Naive B cell (primary cell): Measurements from ENCODE around the gene C11orf24. TPM values are rescaled to one million over a fixed set of nuclear protein-coding genes. Genes with fewer than 3 reads are reported as not detected.

Experiments
- ATAC-seq, 2 donors: fragments of 150-1000 bp; cut with Tn5 transposase; 2 replicates each; pipeline ENCODE4 v1.10.0; 2021; ENCODE audit warnings: low read depth in 2 of 2, mild to moderate bottlenecking in 2 of 2, moderate library complexity in 2 of 2
- DNase-seq: peaks from one replicate; pipeline ENCODE4 v3.0.0; 2022
- H3K27ac Mint-ChIP-seq, 6 donors: one replicate each; pipeline ENCODE4 v1.8.0; 2020 to 2022; ENCODE audit warnings: mild to moderate bottlenecking in 6 of 6, mixed read lengths in 6 of 6, moderate library complexity in 5 of 6, inconsistent platforms in 2 of 6
- H3K27me3 Mint-ChIP-seq, 3 donors: one replicate each; pipeline ENCODE4 v1.8.0; 2021 to 2022; ENCODE audit warnings: mixed read lengths in 3 of 3, mild to moderate bottlenecking in 1 of 3
- H3K36me3 Mint-ChIP-seq, 2 donors: one replicate each; pipeline ENCODE4 v1.8.0; 2020 to 2022; ENCODE audit warnings: mixed read lengths in 2 of 2, inconsistent platforms in 1 of 2, mild to moderate bottlenecking in 1 of 2
- H3K4me1 Mint-ChIP-seq, 3 donors: one replicate each; pipeline ENCODE4 v1.8.0; 2020 to 2022; ENCODE audit warnings: mixed read lengths in 3 of 3, inconsistent platforms in 1 of 3, mild to moderate bottlenecking in 1 of 3, moderate library complexity in 1 of 3
- H3K4me3 Mint-ChIP-seq, 8 donors: one replicate each; pipeline ENCODE4 v1.8.0; 2020 to 2022; ENCODE audit warnings: mild to moderate bottlenecking in 8 of 8, mixed read lengths in 8 of 8, moderate library complexity in 8 of 8, inconsistent platforms in 2 of 8
- H3K9me3 Mint-ChIP-seq, 7 donors: one replicate each; pipeline ENCODE4 v1.8.0; 2020 to 2022; ENCODE audit warnings: mixed read lengths in 7 of 7, mild to moderate bottlenecking in 5 of 7, inconsistent platforms in 2 of 7, moderate library complexity in 1 of 7
- polyA plus RNA-seq, 6 donors: library from polyadenylated mRNA; unstranded; fragments of 300-500 nt; fragmentation: Illumina TruSeq; gene quantifications; one replicate each; pipeline ENCODE4 v1.2.3, GENCODE V29; 2021; ENCODE audit warnings: low read depth in 6 of 6

The C11orf24 gene
- polyA plus RNA-seq, 6 donors from 2014 or later, result 22.2 to 67.0 (median 42.5) TPM

- Mint-ChIP-seq H3K4me1 (peaks cover 34 to 49% (median 42%) of the 10 kb centered on the region in 3 donors), H3K4me3 (peak overlapping the region; percentile 82 to 89 (median 87)), H3K27ac (peak overlapping the region in 4 of 6 donors; percentile 91 to 95 (median 94)), H3K36me3 (no peaks in the 10 kb centered on the region), H3K27me3 (peaks cover 0 to 9% (median 0%) of the 10 kb centered on the region in 3 donors), H3K9me3 (peaks cover 0 to 1% (median 0%) of the 10 kb centered on the region in 7 donors)
- ATAC-seq (peak; percentile 3), DNase-seq (no peak)
Measured at GRCh38 chr11:68214173-68215086, 57.3 kb downstream of the C11orf24 start.

- H3K27ac Mint-ChIP-seq, result peak overlapping the region in 4 of 6 donors; percentile 38 to 95 (median 88)
- peak; percentile 85 for DNase-seq
- peaks cover 39 to 53% (median 49%) of the 10 kb centered on the region in 3 donors for H3K4me1 Mint-ChIP-seq
- peaks cover 0 to 1% (median 0%) of the 10 kb centered on the region in 7 donors for H3K9me3 Mint-ChIP-seq
- ATAC-seq, result peak; percentile 39 to 48
- no peaks in the 10 kb centered on the region for H3K36me3 Mint-ChIP-seq
- H3K4me3 Mint-ChIP-seq, result peak overlapping the region; percentile 66 to 89 (median 87)
- peaks cover 0 to 9% (median 0%) of the 10 kb centered on the region in 3 donors for H3K27me3 Mint-ChIP-seq
Measured at GRCh38 chr11:68213555-68214172, 58.1 kb downstream of the C11orf24 start.

DNA sequence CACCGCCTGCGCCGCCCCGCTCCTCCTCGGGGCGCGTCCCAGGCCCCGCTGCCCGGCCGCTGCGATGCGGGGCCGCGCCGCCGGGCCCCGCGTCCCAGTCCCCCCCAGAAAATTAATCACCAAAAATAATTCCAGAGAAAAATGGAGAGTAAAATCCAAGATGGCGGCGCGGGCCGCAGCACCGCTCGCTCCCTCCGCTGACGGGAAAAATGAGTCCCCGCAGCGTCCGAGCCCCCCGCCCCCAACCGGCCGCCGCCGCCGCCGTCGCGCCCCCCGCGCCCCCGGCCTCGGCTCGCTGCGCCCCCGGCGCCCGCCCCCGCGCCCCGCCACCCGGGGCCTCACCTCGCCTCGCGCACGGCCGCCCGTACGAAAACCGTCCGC is 58.6 kb downstream of the C11orf24 start, which contains the start of gene KMT5B:
TSS of gene KMT5B (minus strand) at position 162 of the 381 bp plus-strand sequence. CDS start 23,220 bp downstream, outside the sequence.
- Mint-ChIP-seq H3K27ac (peak within 1 kb of the TSS; percentile 93 to 98 (median 98)), H3K4me3 (peak within 1 kb of the TSS; percentile 84 to 99 (median 94)), H3K4me1 (peaks cover 44 to 57% (median 54%) of the 10 kb centered on the region in 3 donors), H3K27me3 (peaks cover 0 to 9% (median 0%) of the 10 kb centered on the region in 3 donors), H3K36me3 (no peaks in the 10 kb centered on the region), H3K9me3 (peaks cover 0 to 1% (median 0%) of the 10 kb centered on the region in 7 donors)
- DNase-seq (no peak), ATAC-seq (peak; percentile 5 to 10)

GRCh38 chr11:68212421-68213134 is 59.2 kb downstream of the C11orf24 start:
- H3K27ac Mint-ChIP-seq, result peak overlapping the region; percentile 93 to 98 (median 98)
- H3K9me3 Mint-ChIP-seq, result peaks cover 0 to 1% (median 0%) of the 10 kb centered on the region in 7 donors
- ATAC-seq, result peak; percentile 66 to 70
- H3K4me1 Mint-ChIP-seq, result peaks cover 44 to 58% (median 55%) of the 10 kb centered on the region in 3 donors
- peak; percentile 70 for DNase-seq
- H3K27me3 Mint-ChIP-seq, result peaks cover 0 to 9% (median 0%) of the 10 kb centered on the region in 3 donors
- H3K36me3 Mint-ChIP-seq, result no peaks in the 10 kb centered on the region
- H3K4me3 Mint-ChIP-seq, result peak overlapping the region; percentile 84 to 99 (median 94)

- ATAC-seq (no peak), DNase-seq (no peak)
- peaks cover 48 to 63% (median 61%) of the 10 kb centered on the region in 3 donors for H3K4me1 Mint-ChIP-seq
- no peaks in the 10 kb centered on the region for H3K36me3 Mint-ChIP-seq
- H3K4me3 Mint-ChIP-seq, result peak overlapping the region; percentile 84 to 99 (median 94)
- peaks cover 0 to 9% (median 0%) of the 10 kb centered on the region in 3 donors for H3K27me3 Mint-ChIP-seq
- H3K27ac Mint-ChIP-seq, result peak overlapping the region in 5 of 6 donors; percentile 50 to 93 (median 73)
- H3K9me3 Mint-ChIP-seq, result peaks cover 0 to 1% (median 0%) of the 10 kb centered on the region in 7 donors
Measured at GRCh38 chr11:68211546-68211945, 60.2 kb downstream of the C11orf24 start.

Other genes starting within 250 kb of the C11orf24 start
- gene NDUFS8, start 241.3 kb downstream of the C11orf24 start, polyA plus RNA-seq, result 100 to 1,000 TPM; 110 to 130 (median 119) TPM
- 10 to 100 TPM; 16.4 to 44.9 (median 26.6) TPM for gene TCIRG1, start 232.9 kb downstream of the C11orf24 start, polyA plus RNA-seq
- 10 to 100 TPM in 1 of 6 donors, 1 to 10 TPM in 5; 4.9 to 17.6 (median 6.4) TPM for gene CHKA, start 150.6 kb downstream of the C11orf24 start, polyA plus RNA-seq
- gene KMT5B, start 58.7 kb downstream of the C11orf24 start, polyA plus RNA-seq, result 10 to 100 TPM; 34.7 to 67.8 (median 46.3) TPM
- under 1 TPM in 5 of 6 donors, not detected in 1; 0.04 to 0.88 (median 0.56) TPM for gene LRP5, start 40.6 kb upstream of the C11orf24 start, polyA plus RNA-seq
- 10 to 100 TPM; 32.0 to 71.1 (median 53.4) TPM for gene PPP6R3, start 188.8 kb upstream of the C11orf24 start, polyA plus RNA-seq